Activated naive CD4-positive, alpha-beta T cell treated with anti-CD3 and anti-CD28 coated beads for 36 hours (primary cell): Measurements from ENCODE around the gene IL7R. TPM values are rescaled to one million over a fixed set of nuclear protein-coding genes. Genes with fewer than 3 reads are reported as not detected.
A peak's percentile ranks its signal among the peaks of the same experiment; 100 is the strongest.
"Not testable (repeated sequence)": the region's sequence is repeated elsewhere in the genome, so short reads cannot be mapped to it uniquely, and the experiment has no call there.

ENCODE experiments used
- CTCF ChIA-PET: fragments of 350-600 bp; sonication (Branson Sonifier 250); formaldehyde crosslinking; loops from one replicate; lab custom pipeline; 2021; ENCODE audit warnings: antibody characterized with exemption; lab: Charles Lee
- DNase-seq: peaks from one replicate; pipeline ENCODE4 v3.0.0-alpha.2; 2020
- H3K27ac Mint-ChIP-seq: one replicate; pipeline ENCODE4 v1.8.0; 2021; ENCODE audit warnings: mild to moderate bottlenecking, mixed read lengths
- H3K27me3 Mint-ChIP-seq: one replicate; pipeline ENCODE4 v1.8.0; 2021; ENCODE audit warnings: low read depth, mixed read lengths
- H3K36me3 Mint-ChIP-seq: one replicate; pipeline ENCODE4 v1.8.0; 2021; ENCODE audit warnings: low read depth, mixed read lengths
- H3K4me1 Mint-ChIP-seq: one replicate; pipeline ENCODE4 v1.8.0; 2021; ENCODE audit warnings: low read depth, mixed read lengths
- H3K4me3 Mint-ChIP-seq: one replicate; pipeline ENCODE4 v1.8.0; 2021; ENCODE audit warnings: mild to moderate bottlenecking, moderate library complexity, mixed read lengths
- H3K9me3 Mint-ChIP-seq: one replicate; pipeline ENCODE4 v1.8.0; 2021; ENCODE audit warnings: mixed read lengths
- intact Hi-C: fragments of 100-400 bp; cut with micrococcal nuclease; formaldehyde crosslinking; loops from one replicate; pipeline ENCODE4 v1.15.1; 2023
- total RNA-seq, 2 experiments: library from RNA; stranded (reverse); gene quantifications; one replicate each; pipeline ENCODE4 v1.2.3, GENCODE V29; 2021

Gene IL7R
- total RNA-seq, 2 experiments from 2014 or later: 144 to 147 TPM

DNA sequence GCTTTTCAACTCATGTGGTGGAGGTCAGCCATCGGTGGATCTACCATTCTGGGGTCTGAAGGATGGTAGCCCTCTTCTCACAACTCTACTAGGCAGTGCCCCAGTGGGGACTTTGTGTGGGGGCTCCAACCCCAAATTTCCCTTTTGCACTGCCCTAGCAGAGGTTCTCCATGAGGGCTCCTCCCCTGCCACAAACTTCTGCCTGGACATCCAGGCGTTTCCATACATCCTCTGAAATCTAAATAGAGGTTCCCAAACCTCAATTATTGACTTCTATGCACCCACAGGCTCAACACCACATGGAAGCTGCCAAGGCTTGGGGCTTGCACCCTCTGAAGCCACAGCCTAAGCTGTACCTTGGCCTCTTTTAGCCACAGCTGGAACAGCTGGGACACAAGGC lies 11.2 kb upstream of the IL7R start:
- H3K4me1 Mint-ChIP-seq: peaks cover 30% of the 10 kb centered on the region
- CTCF ChIA-PET: interaction anchor here (1.0 kb wide), 1 partner anchor 18 kb away, joined by 3 read pairs; no protein-coding TSS in a partner anchor
- peaks cover 53% of the 10 kb centered on the region for H3K9me3 Mint-ChIP-seq
- H3K27ac Mint-ChIP-seq, H3K27me3 Mint-ChIP-seq, intact Hi-C loops, H3K4me3 Mint-ChIP-seq: not testable (repeated sequence)
- H3K36me3 Mint-ChIP-seq: peaks cover 52% of the 10 kb centered on the region
- DNase-seq: peak; percentile 56

DNA sequence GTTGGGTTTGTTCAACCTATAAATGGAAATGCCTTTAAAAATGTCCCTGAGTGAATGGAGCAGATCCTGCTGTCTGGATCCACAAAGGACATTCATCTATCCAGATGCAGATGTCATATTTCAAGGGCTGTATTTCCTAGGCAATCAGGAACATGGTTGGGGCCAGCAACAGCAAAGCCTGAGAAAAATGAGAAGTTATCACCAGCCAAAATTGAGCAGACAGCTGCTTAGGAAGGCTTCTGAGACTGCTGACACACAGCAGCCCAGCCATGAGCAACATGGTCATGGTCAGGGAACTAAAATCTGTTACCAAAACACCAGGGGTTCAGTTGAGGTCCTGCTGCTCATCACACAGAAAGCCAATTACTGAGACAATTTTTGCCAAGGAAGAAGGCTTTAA lies 9.2 kb upstream of the IL7R start:
- CTCF ChIA-PET: no interaction called here
- peaks cover 52% of the 10 kb centered on the region for H3K36me3 Mint-ChIP-seq
- DNase-seq: no peak
- no peaks in the 10 kb centered on the region for H3K27me3 Mint-ChIP-seq
- H3K4me3 Mint-ChIP-seq: no peak overlapping the region
- intact Hi-C loops: no loop called here
- H3K27ac Mint-ChIP-seq: no peak overlapping the region
- H3K9me3 Mint-ChIP-seq: peaks cover 51% of the 10 kb centered on the region
- H3K4me1 Mint-ChIP-seq: peaks cover 40% of the 10 kb centered on the region

DNA sequence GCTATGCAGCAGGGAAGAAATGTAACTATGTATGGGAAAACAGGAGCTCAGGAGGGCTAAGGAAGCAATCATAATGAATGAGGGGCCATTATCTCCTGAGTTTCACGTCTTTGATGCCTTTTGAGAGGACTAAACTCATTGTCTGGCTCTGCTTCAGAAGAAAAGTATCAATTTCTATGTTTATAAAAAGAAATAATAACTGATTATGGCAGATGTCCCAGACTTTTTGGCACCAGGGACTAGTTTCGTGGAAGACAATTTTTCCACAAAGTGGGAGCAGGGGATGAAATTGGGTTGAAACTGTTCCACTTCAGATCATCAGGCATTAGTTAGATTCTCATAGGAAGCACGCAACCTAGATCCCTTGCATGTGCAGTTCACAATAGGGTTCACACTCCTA lies 8.7 kb upstream of the IL7R start:
- Mint-ChIP-seq H3K4me1 (peaks cover 40% of the 10 kb centered on the region), H3K36me3 (peaks cover 55% of the 10 kb centered on the region), H3K9me3 (peaks cover 47% of the 10 kb centered on the region), H3K27me3 (no peaks in the 10 kb centered on the region), H3K27ac (no peak overlapping the region), H3K4me3 (no peak overlapping the region)
- CTCF ChIA-PET: no interaction called here
- intact Hi-C loops: no loop called here
- no peak for DNase-seq

DNA sequence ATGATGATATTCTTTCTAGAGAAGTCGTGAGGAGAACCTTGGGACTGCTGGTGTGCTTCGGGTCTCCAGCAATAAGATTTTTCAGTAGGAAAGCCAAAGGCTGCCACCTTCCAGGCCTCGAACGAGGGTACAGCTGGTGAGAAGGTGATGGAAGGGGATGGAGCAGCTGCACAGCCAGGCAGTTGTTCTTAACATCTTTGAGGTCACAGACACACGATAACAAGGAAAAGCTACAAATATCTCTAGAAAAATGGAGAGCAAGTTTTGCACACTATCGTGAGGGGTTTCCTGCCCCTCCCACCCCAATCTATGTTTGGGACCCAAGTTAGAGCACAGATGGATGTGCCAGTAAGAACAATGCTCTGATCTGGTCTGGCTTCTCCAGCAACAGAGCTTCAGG lies 6.8 kb upstream of the IL7R start:
- Mint-ChIP-seq H3K4me1 (peaks cover 45% of the 10 kb centered on the region), H3K9me3 (peaks cover 34% of the 10 kb centered on the region), H3K27me3 (no peaks in the 10 kb centered on the region), H3K4me3 (no peak overlapping the region), H3K36me3 (peaks cover 59% of the 10 kb centered on the region), H3K27ac (peak overlapping the region; percentile 100)
- no peak for DNase-seq
- CTCF ChIA-PET: interaction anchor here (0.8 to 14.8 kb wide), 5 partner anchors 9 to 76 kb away, joined by 3 to 163 read pairs (median 5); no protein-coding TSS in a partner anchor
- intact Hi-C loops: loop anchor here (10.0 kb wide), 2 partner anchors 925 to 1025 kb away; partner anchors contain the start of genes DNAJC21 and NIPBL

DNA sequence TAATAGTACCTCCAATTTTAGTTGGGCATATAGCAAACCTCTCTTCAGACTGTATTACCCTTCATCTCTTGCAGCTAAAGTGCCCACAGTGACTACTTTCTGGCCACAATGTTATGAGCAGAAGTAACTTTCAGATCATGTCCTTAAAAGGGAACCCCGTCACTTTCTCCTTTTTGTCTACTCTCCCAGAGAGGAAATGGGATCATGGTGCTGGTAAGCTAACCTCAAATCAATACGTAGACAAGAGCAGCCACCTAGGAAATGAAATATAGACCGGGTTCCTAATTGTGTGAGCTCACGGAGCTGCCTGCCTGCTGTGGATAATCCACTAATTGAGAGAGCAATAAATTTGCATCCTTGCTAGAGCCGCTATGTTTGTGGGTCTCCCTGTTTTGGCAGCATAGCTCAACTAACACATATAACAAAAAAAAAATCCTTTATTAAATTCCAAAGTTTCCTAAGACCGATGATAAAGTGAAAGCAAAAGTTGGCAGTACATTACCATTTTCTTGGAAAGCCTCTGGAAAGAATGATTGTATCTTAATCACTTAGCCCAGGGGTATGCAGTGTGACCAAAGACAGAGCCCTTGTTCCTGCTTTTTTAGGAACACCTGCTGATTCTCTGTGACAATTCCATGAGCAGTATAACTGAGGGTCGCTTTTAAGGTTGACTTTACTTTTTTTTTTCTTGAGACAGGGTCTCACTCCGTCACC lies 5.6 kb upstream of the IL7R start:
- H3K36me3 Mint-ChIP-seq: peaks cover 57% of the 10 kb centered on the region
- CTCF ChIA-PET: interaction anchor here (1.1 to 14.8 kb wide), 10 partner anchors 10 to 233 kb away, joined by 3 to 163 read pairs (median 6); no protein-coding TSS in a partner anchor
- H3K4me1 Mint-ChIP-seq: peaks cover 55% of the 10 kb centered on the region
- intact Hi-C loops: loop anchor here (10.0 kb wide), 2 partner anchors 926 to 1024 kb away; partner anchors contain the start of genes DNAJC21 and NIPBL
- DNase-seq: no peak
- H3K9me3 Mint-ChIP-seq: peaks cover 21% of the 10 kb centered on the region
- H3K4me3 Mint-ChIP-seq: peak overlapping the region; percentile 91
- H3K27me3 Mint-ChIP-seq: no peaks in the 10 kb centered on the region
- H3K27ac Mint-ChIP-seq: peak overlapping the region; percentile 100

DNA sequence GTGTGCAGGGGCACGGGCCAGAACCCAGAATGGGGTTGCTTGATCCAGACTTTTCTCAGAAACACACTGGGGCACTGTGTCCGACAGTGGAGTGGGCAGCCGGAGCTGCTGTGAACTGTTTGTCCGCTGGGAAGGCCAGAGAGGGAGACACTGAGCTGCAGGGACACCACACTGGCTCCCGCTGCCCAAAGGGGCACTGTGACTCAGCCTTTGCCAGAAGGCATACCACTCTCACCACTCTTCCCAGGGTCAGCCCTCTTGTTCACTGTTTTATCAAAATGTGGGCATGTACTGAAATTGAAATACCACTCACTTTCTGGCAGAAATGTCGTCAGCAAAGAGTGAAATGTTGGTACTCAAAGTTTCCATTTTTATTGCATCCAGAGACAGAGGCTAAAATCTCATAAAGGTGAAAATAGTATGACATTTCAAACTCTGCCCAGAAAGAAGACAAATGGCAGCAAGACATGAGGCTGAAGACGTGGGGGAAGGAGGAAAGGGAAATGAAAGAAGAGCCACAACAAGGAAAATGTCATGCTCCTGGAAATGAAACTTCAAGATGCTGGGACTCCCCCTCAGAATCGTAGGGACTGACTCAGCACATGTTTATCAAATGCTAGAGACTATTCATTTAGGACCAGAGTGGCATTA lies 4.5 kb upstream of the IL7R start:
- intact Hi-C loops: loop anchor here (1.0 to 10.0 kb wide), 11 partner anchors 16 to 1023 kb away; partner anchors contain the start of genes DNAJC21 and NIPBL
- peaks cover 55% of the 10 kb centered on the region for H3K36me3 Mint-ChIP-seq
- CTCF ChIA-PET: interaction anchor here (1.0 to 14.8 kb wide), 9 partner anchors 10 to 234 kb away, joined by 3 to 163 read pairs (median 6); no protein-coding TSS in a partner anchor
- H3K4me1 Mint-ChIP-seq: peaks cover 63% of the 10 kb centered on the region
- peak; percentile 78 for DNase-seq
- peak overlapping the region; percentile 91 for H3K4me3 Mint-ChIP-seq
- H3K9me3 Mint-ChIP-seq: peaks cover 10% of the 10 kb centered on the region
- no peaks in the 10 kb centered on the region for H3K27me3 Mint-ChIP-seq
- H3K27ac Mint-ChIP-seq: peak overlapping the region; percentile 100

DNA sequence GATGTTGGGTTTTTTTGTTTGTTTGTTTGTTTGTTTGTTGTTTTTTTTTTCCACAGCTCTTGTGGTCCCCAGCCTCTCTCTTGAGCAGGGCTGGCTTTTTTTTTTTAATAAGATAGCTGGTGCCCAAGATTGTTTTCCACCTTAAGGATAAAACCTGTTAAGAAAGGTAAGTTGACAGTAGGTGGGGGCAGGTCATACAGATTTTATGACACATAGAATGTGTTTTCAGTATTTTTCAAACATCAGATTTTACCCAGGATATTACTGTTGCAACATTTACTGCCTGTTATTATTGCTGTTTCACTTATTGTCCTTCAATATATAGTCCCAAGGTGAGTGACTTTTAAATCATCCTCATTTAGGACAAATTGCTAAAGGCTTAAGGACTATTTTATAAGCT lies 3.9 kb upstream of the IL7R start:
- Mint-ChIP-seq H3K4me1 (peaks cover 66% of the 10 kb centered on the region), H3K36me3 (peaks cover 55% of the 10 kb centered on the region), H3K9me3 (peaks cover 5% of the 10 kb centered on the region), H3K27ac (peak overlapping the region; percentile 100), H3K27me3 (no peaks in the 10 kb centered on the region), H3K4me3 (peak overlapping the region; percentile 91)
- DNase-seq: no peak
- CTCF ChIA-PET: interaction anchor here (0.7 to 14.8 kb wide), 8 partner anchors 9 to 218 kb away, joined by 3 to 163 read pairs (median 8); no protein-coding TSS in a partner anchor
- intact Hi-C loops: loop anchor here (1.0 to 10.0 kb wide), 11 partner anchors 16 to 1022 kb away; partner anchors contain the start of genes DNAJC21 and NIPBL

DNA sequence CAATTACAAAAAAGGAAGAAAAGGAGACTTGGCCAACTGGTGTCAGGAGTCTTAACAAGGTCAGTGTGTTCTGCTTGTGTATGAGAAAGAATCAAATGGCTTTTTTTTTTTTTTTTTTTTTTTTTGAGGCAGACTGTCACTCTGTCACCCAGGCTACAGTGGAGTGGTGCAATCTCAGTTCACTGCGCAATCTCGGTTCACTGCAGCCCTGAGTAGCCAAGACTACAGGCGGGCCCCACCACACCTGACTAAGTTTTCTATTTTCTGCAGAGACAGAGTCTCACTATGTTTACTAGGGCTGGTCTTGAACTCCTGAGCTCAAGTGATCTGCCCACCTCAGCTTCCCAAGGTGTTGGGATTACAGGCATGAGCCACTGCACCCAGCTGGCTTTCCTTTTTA lies 3.1 kb upstream of the IL7R start:
- peaks cover 54% of the 10 kb centered on the region for H3K36me3 Mint-ChIP-seq
- H3K27ac Mint-ChIP-seq: peak overlapping the region; percentile 100
- intact Hi-C loops: loop anchor here (1.0 to 10.0 kb wide), 5 partner anchors 73 to 1021 kb away; partner anchors contain the start of genes DNAJC21, NIPBL and SPEF2
- CTCF ChIA-PET: interaction anchor here (0.6 to 14.8 kb wide), 9 partner anchors 20 to 110 kb away, joined by 3 to 163 read pairs (median 4); no protein-coding TSS in a partner anchor
- peaks cover 64% of the 10 kb centered on the region for H3K4me1 Mint-ChIP-seq
- H3K4me3 Mint-ChIP-seq: peak overlapping the region; percentile 91
- no peaks in the 10 kb centered on the region for H3K9me3 Mint-ChIP-seq
- DNase-seq: peak; percentile 77
- no peaks in the 10 kb centered on the region for H3K27me3 Mint-ChIP-seq

DNA sequence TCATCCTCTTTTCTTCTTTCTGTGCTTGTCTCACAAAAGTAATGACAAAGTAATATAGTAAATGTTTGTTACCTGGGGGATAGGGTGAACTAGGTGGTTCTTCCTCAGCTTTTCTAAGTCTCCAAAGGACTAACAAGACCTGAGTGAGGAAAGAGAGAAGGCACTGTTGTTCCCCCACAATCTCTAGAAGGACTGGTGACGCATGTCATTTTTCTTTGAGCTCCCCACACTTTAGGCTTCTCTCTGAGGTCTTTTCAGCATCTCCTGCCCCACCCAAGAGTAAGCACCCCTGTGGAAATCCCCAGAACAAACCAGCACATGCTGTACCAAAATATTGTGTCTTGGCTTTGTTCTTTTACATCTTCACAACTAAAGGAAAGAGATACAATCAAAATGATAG lies 2.4 kb upstream of the IL7R start:
- no peaks in the 10 kb centered on the region for H3K27me3 Mint-ChIP-seq
- no peaks in the 10 kb centered on the region for H3K9me3 Mint-ChIP-seq
- H3K36me3 Mint-ChIP-seq: peaks cover 60% of the 10 kb centered on the region
- intact Hi-C loops: loop anchor here (1.0 to 10.0 kb wide), 5 partner anchors 74 to 1021 kb away; partner anchors contain the start of genes DNAJC21, NIPBL and SPEF2
- CTCF ChIA-PET: interaction anchor here (0.6 to 14.8 kb wide), 13 partner anchors 23 to 203 kb away, joined by 3 to 163 read pairs (median 4); no protein-coding TSS in a partner anchor
- peak; percentile 79 for DNase-seq
- peaks cover 62% of the 10 kb centered on the region for H3K4me1 Mint-ChIP-seq
- peak overlapping the region; percentile 91 for H3K4me3 Mint-ChIP-seq
- H3K27ac Mint-ChIP-seq: peak overlapping the region; percentile 100

DNA sequence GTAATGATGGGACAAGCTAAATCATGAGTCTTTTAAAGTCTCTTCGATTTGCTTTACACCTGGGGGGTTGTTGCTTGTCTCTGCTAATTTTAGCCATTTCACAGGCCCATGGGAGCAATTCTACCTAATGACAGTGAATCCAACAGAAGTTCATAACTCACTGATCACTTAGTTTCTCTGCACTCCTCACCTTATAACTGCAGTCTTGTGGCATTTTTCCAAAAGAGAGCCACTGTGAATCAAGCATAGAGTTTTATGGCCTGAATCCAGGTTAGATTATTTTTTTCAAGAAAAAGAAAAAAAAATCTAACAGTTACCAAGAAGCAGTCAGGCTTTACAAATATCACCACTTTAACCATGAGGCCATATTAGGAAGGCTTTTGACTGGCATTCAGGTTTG lies 1.5 kb upstream of the IL7R start:
- Mint-ChIP-seq H3K4me3 (peak overlapping the region; percentile 91), H3K27me3 (no peaks in the 10 kb centered on the region), H3K9me3 (no peaks in the 10 kb centered on the region), H3K36me3 (peaks cover 69% of the 10 kb centered on the region), H3K4me1 (peaks cover 55% of the 10 kb centered on the region), H3K27ac (peak overlapping the region; percentile 100)
- no peak for DNase-seq
- intact Hi-C loops: loop anchor here (5.0 to 10.0 kb wide), 3 partner anchors 387 to 1020 kb away; partner anchors contain the start of genes DNAJC21, NADK2 and NIPBL
- CTCF ChIA-PET: interaction anchor here (0.8 to 14.8 kb wide), 10 partner anchors 22 to 204 kb away, joined by 3 to 163 read pairs (median 5); no protein-coding TSS in a partner anchor

DNA sequence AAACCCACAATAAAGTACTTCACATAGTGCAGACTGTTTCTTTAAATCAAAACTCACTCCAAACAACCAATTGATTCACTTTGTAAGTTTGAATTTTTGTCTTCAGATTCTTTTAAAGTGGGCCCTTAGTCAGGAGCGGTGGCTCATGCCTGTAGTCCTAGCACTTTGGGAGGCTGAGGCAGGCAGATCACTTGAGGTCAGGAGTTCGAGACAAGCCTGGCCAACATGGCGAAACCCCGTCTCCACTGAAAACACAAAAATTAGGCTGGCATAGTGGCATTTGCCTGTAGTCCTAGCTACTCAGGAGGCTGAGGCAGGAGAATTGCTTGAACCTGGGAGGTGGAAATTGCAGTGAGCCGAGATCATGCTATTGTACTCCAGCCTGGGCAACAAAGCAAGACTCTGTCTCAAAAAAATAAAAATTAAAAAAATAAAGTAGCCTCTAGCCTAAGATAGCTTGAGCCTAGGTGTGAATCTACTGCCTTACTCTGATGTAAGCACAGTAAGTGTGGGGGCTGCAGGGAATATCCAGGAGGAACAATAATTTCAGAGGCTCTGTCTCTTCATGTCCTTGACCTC lies 416 bp upstream of the IL7R start:
- not testable (repeated sequence) for DNase-seq
- intact Hi-C loops: loop anchor here (1.0 to 10.0 kb wide), 7 partner anchors 20 to 1019 kb away; partner anchors contain the start of genes DNAJC21, NADK2 and NIPBL

More for the DNA sequence above, 416 bp upstream of the IL7R start:
- CTCF ChIA-PET: interaction anchor here (0.6 to 14.8 kb wide), 9 partner anchors 19 to 97 kb away, joined by 3 to 163 read pairs (median 4); no protein-coding TSS in a partner anchor
- Mint-ChIP-seq H3K27ac (peak overlapping the region; percentile 100), H3K4me1 (peaks cover 55% of the 10 kb centered on the region), H3K4me3 (peak overlapping the region; percentile 91), H3K36me3 (peaks cover 79% of the 10 kb centered on the region)
- not testable (repeated sequence) for H3K27me3 Mint-ChIP-seq, H3K9me3 Mint-ChIP-seq
